ENCODE measurements around the gene RAB11A.

The RAB11A gene

GRCh38 chr15:65839354-65839901, 29.9 kb upstream of the RAB11A start:
- no peak overlapping the region for H3K27ac ChIP-seq

GRCh38 chr15:65839985-65840384, 29.3 kb upstream of the RAB11A start:
- Histone ChIP-seq H3K4me3 (no peak overlapping the region), H3K27me3 (no peaks in the 10 kb centered on the region), H3K9me3 (no peaks in the 10 kb centered on the region), H3K27ac (no peak overlapping the region), H3K36me3 (no peaks in the 10 kb centered on the region), H3K4me1 (peaks cover 0 to 13% (median 0%) of the 10 kb centered on the region in 4 donors)
- no peak for TF ChIP-seq CTCF (IDR thresholded peaks at IDR 0.05)
- DNase-seq: no peak
- intact Hi-C loops (cut with DNase I; ENCODE audit: low total_unique reads): no loop called here

More at GRCh38 chr15:65839354-65839901, 29.9 kb upstream of the RAB11A start:
- Histone ChIP-seq H3K27me3 (no peaks in the 10 kb centered on the region), H3K36me3 (no peaks in the 10 kb centered on the region), H3K4me1 (peaks cover 0 to 19% (median under 1%) of the 10 kb centered on the region in 4 donors), H3K9me3 (no peaks in the 10 kb centered on the region), H3K4me3 (no peak overlapping the region)
- intact Hi-C loops (cut with DNase I; ENCODE audit: low total_unique reads): no loop called here
- no peak for TF ChIP-seq CTCF (IDR thresholded peaks at IDR 0.05)
- DNase-seq: no peak

- H3K4me1 ChIP-seq: peaks cover 0 to 7% (median 0%) of the 10 kb centered on the region in 4 donors
- H3K4me3 ChIP-seq: peak overlapping the region; percentile 5 to 31
- peak; percentile 61 to 72 for DNase-seq
- intact Hi-C loops (cut with DNase I; ENCODE audit: low total_unique reads): no loop called here
- no peaks in the 10 kb centered on the region for H3K9me3 ChIP-seq
- H3K36me3 ChIP-seq: no peaks in the 10 kb centered on the region
- H3K27me3 ChIP-seq: no peaks in the 10 kb centered on the region
- no peak for TF ChIP-seq CTCF (IDR thresholded peaks at IDR 0.05)
- H3K27ac ChIP-seq: peak overlapping the region; percentile 14 to 26
These were observed 28.0 kb upstream of the RAB11A start for GRCh38 chr15:65841121-65841930.

GRCh38 chr15:65845826-65846519, 23.3 kb upstream of the RAB11A start:
- intact Hi-C loops (cut with DNase I; ENCODE audit: low total_unique reads): no loop called here
- TF ChIP-seq CTCF (IDR thresholded peaks at IDR 0.05): no peak
- Histone ChIP-seq H3K27ac (no peak overlapping the region), H3K4me1 (peaks cover 0 to 2% (median 0%) of the 10 kb centered on the region in 4 donors), H3K27me3 (no peaks in the 10 kb centered on the region), H3K36me3 (no peaks in the 10 kb centered on the region), H3K4me3 (no peak overlapping the region), H3K9me3 (no peaks in the 10 kb centered on the region)
- no peak for DNase-seq

GRCh38 chr15:65847989-65848388, 21.3 kb upstream of the RAB11A start:
- Histone ChIP-seq H3K4me1 (no peaks in the 10 kb centered on the region), H3K27me3 (peaks cover 0 to 2% of the 10 kb centered on the region in 2 donors), H3K36me3 (no peaks in the 10 kb centered on the region), H3K9me3 (no peaks in the 10 kb centered on the region), H3K27ac (no peak overlapping the region), H3K4me3 (no peak overlapping the region)
- TF ChIP-seq CTCF (IDR thresholded peaks at IDR 0.05): no peak
- intact Hi-C loops (cut with DNase I; ENCODE audit: low total_unique reads): no loop called here
- no peak for DNase-seq

All from tibial artery (tissue), 4 donors.